GM19372 (cell line): ENCODE measurements around the gene LTO1.

Experiments
- ATAC-seq: cut with Tn5 transposase; IDR thresholded peaks from one replicate; pipeline ENCODE4 v1.9.1; 2021; ENCODE audit warnings: mild to moderate bottlenecking, low read depth, moderate library complexity; ENCODE audit not compliant: unreplicated experiment

Gene LTO1

GRCh38 chr11:69648679-69649575, 26.2 kb downstream of the LTO1 start:
- ATAC-seq: no peak

GRCh38 chr11:69647761-69648497, 27.2 kb downstream of the LTO1 start:
- ATAC-seq: no peak

- no peak for ATAC-seq
These were observed 27.8 kb downstream of the LTO1 start for GRCh38 chr11:69647390-69647748.

GRCh38 chr11:69646493-69647389, 28.4 kb downstream of the LTO1 start:
- ATAC-seq: no peak

- ATAC-seq: no peak
These were observed 29.2 kb downstream of the LTO1 start for GRCh38 chr11:69645801-69646492.

GRCh38 chr11:69644962-69645675, 30.0 kb downstream of the LTO1 start:
- no peak for ATAC-seq

- ATAC-seq: no peak
These were observed 30.8 kb downstream of the LTO1 start for GRCh38 chr11:69644071-69644961.

GRCh38 chr11:69643646-69644045, 31.5 kb downstream of the LTO1 start:
- no peak for ATAC-seq

GRCh38 chr11:69642913-69643632, 32.1 kb downstream of the LTO1 start:
- ATAC-seq: no peak

- no peak for ATAC-seq
These were observed 32.6 kb downstream of the LTO1 start for GRCh38 chr11:69642549-69642912.

GRCh38 chr11:69641681-69642548, 33.2 kb downstream of the LTO1 start:
- no peak for ATAC-seq

GRCh38 chr11:69640995-69641581, 34.1 kb downstream of the LTO1 start, which contains the start of gene CCND1:
TSS of gene CCND1 (plus strand) at chr11:69641156. CDS start at chr11:69641314, 158 bp downstream.
- ATAC-seq: no peak

- ATAC-seq: no peak
These were observed 34.7 kb downstream of the LTO1 start for GRCh38 chr11:69640260-69640994.

- no peak for ATAC-seq
These were observed 35.3 kb downstream of the LTO1 start for GRCh38 chr11:69639831-69640230.

- ATAC-seq: no peak
These were observed 36.0 kb downstream of the LTO1 start for GRCh38 chr11:69638941-69639681.
